NCI-H345 (cell line): Measurements from ENCODE around the gene NTN5.

ENCODE experiments used
- DNase-seq: peaks from one replicate; lab custom pipeline; 2025; lab: John Stamatoyannopoulos, UW

NTN5 gene

GRCh38 chr19:48614436-48615230 is 58.2 kb downstream of the NTN5 start, which contains the start of gene FAM83E:
TSS of gene FAM83E (minus strand) at chr19:48615076. CDS start at chr19:48613372, 1,704 bp downstream.
- DNase-seq = peak; percentile 31

GRCh38 chr19:48613852-48614435 is 58.9 kb downstream of the NTN5 start:
- DNase-seq = no peak

DNA sequence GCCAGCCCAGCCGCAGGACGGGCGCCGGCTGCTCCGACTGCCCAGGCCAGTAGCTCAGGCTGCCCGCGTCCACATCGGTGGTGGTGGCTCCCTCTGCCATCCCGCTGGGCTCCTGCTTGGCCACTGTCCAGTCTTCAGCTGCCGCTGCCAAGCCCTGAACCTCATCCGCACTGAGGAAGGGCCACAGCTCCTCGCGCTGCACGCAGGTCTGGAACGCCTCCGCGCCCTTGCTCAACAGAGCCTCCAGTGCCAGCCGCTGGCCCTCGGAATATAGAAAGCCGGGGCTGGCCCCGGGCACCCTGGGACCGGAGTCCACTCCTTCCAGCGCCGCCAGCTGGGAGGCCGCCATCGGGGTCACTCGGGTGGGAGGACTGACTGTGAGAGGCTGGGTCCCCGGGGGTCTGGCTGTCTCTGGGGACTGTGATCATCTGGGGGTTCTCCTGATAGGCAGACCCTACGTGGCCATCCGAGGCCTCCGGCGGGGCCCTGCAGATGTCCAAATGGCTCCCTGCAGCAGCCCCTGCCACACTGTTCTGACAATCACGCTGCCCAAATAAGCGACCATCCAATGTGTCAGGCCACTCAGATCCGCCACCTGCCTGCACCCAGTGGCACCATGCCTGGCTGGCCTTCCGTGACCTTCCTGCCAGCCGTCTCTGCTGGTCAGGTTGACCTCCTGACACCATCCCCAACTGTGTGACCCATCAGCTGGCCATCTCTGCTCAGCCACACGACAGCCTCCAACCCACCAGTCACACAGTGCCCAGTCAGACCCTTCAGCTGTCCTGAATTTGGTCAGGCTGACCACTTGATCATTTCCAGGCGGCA is 59.6 kb downstream of the NTN5 start:
- no peak for DNase-seq

DNA sequence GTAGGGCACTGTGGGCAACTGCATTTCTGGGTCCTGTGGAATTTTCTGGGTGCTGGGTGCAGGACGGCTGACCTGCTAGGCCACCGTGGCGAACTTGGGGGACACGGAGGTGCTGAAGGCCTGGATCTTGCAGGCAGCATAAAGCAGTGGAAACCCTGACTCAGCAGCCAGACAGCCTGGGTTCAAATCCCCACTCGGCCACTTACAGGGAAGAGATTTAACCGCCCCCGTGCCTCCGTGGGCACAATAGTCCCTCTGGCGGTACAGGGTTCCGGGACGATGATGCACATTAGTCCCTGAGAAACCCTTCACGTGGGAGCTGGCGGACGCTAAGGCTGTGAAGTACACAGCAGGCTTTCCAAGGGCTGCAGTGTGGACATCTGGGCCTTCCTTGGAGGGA is 60.9 kb downstream of the NTN5 start:
- no peak for DNase-seq
